Right lung (tissue), 5 donors: ENCODE measurements around the gene NSMCE1. TPM values are rescaled to one million over a fixed set of nuclear protein-coding genes. Genes with fewer than 3 reads are reported as not detected.

ENCODE experiments used
- DNase-seq, 2 donors: peaks; one replicate each; pipeline ENCODE4 v3.0.0-alpha.2; 2013
- polyA plus RNA-seq, 5 donors: library from polyadenylated mRNA; unstranded; fragments of 120-200 nt; gene quantifications; one replicate each; pipeline versions ENCODE4 v1.2.1 to v1.2.3, GENCODE V29; 2013; ENCODE audit warnings: inconsistent platforms in 1 of 5, low replicate concordance in 1 of 5; ENCODE audit not compliant: insufficient read length in 5 of 5, insufficient read depth in 1 of 5

Gene NSMCE1
- polyA plus RNA-seq, 5 donors, result 64.5 to 69.8 (median 67.3) TPM

DNA sequence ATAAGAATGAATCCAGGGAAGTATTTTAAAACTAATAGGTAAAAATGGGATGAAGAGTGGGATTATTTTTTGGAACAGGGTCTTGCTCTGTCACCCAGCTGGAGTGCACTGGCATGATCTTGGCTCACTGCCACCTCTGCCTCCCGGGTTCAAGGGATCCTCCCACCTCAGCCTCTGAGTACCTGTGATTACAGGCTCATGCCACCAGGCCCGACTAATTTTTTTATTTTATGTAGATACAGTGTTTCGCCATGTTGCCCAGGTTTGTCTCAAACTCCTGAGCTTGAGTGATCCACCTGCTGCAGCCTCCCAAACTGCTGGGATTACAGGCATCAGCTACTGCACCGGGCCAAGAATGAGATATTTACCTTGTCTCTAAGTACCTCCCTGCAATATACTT, 22.1 kb downstream of the NSMCE1 start:
- DNase-seq, result no peak

GRCh38 chr16:27245276-27246172, 23.0 kb downstream of the NSMCE1 start:
- peak; percentile 89 to 91 for DNase-seq

DNA sequence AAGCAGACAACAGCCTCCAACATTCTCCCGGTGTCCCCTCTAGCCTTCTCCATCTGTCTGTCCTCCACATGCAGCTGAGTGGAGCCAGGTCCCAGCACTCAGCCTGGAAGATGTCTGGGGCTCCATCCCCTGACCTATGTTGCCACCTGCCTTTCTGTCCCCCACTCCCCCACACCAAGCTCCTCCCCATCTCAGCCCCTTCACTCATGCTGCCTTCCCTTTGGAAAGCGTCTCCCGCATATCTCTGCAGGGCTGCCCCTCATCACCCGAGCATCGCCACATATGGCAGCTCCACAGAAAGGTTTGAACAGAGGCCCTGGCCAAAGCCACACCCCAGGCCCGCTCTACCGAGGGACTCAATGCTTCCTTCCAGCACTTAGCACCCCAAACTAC, 24.2 kb downstream of the NSMCE1 start:
- DNase-seq, result no peak

GRCh38 chr16:27243725-27244362, 24.7 kb downstream of the NSMCE1 start:
- no peak for DNase-seq

- peak; percentile 57 to 60 for DNase-seq
These were observed 25.5 kb downstream of the NSMCE1 start for GRCh38 chr16:27242868-27243590.

- no peak for DNase-seq
These were observed 26.2 kb downstream of the NSMCE1 start for GRCh38 chr16:27242398-27242797.

DNA sequence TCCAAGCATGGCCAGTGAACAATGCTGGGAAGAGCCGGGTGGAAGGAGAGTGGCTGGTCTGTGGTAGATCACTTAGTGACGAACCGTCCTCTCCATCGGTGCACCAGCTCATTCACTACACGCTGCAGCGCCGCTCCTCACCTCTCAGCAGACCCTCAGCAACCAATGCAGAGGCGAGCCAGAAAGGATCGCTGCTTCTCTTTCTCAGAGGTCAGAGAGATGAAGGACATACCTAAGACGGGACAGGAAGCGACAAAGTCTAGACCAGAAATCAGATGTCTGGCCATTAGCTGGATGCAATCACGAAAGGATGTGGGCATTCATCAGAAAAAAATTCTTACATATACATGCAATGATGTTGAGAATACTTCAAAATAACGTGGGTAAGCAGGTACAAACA, 26.9 kb downstream of the NSMCE1 start:
- DNase-seq, result no peak

DNA sequence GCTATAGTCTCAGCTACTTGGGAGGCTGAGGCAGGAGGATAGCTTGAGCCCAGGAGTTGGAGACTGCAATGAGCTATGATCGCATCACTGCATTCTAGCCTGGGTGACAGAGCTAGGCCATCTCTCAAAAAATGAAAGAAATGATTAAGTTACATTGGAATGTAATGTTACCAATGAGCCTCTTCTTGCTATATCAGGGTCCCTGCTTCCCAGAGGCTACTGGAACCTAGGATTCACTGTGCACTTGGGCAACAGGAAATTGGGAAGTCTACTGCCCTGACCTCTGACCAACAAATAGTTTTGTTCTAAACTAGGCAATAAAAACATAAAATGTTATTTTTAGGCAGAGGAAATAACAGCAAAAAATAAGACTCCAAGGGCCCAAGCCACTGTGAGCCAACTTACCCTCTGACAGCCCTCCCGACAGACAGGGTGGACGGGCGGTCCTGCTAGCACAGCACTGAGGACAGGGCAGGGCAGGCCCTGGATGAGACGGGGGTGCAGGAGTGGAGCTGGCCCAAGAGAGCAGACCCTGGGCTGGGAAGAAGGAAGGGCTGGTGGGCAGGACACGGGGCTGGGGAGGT, 27.5 kb downstream of the NSMCE1 start:
- no peak for DNase-seq

- DNase-seq, result no peak
These were observed 28.5 kb downstream of the NSMCE1 start for GRCh38 chr16:27239906-27240655.

DNA sequence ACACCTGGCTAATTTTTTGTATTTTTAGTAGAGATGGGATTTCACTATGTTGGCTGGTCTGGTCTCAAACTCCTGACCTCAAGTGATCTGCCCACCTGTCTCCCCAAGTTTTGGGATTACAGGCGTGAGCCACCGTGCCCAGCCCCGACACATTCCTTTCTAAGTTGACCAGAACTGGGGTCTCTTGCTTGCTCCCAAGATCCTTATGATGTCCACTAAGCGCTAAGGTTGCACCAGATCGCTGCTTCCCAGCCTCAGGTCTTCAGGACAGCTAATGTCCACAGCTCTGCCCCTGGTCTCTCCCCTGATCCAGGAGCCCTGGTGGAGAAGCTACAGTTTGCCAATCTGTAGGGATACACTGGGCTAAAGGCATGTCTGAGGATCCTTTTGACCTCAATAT, 29.5 kb downstream of the NSMCE1 start:
- DNase-seq, result no peak

- DNase-seq, result no peak
These were observed 30.0 kb downstream of the NSMCE1 start for GRCh38 chr16:27238591-27238990.

DNA sequence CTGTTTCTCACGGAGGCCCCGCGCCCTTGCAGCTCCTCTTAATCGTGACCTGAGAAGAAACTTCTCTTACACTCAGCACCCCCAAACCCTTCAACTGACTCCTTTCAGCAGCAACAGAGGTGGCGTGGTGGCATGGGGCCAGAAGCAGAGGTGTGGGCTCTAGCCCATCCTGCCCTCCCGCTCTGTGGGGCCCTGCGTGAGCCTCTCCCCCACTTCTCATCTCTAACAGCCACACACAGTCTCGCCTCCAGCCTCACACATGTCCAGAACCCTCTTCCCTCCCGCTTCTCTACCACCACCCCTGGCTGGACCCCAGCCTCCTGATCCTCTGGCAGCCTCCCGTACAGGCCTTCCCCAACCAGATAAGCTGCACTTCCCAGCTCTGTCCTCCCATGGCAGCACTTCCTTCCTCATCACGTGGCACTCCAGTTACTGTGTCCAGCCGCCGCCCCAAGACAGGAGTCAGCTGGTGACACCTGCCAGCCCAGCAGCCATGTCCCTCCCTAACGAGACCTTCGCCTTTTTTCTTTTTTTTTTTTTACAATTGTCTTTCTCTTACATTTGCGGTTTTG, 30.5 kb downstream of the NSMCE1 start:
- DNase-seq, result no peak

DNA sequence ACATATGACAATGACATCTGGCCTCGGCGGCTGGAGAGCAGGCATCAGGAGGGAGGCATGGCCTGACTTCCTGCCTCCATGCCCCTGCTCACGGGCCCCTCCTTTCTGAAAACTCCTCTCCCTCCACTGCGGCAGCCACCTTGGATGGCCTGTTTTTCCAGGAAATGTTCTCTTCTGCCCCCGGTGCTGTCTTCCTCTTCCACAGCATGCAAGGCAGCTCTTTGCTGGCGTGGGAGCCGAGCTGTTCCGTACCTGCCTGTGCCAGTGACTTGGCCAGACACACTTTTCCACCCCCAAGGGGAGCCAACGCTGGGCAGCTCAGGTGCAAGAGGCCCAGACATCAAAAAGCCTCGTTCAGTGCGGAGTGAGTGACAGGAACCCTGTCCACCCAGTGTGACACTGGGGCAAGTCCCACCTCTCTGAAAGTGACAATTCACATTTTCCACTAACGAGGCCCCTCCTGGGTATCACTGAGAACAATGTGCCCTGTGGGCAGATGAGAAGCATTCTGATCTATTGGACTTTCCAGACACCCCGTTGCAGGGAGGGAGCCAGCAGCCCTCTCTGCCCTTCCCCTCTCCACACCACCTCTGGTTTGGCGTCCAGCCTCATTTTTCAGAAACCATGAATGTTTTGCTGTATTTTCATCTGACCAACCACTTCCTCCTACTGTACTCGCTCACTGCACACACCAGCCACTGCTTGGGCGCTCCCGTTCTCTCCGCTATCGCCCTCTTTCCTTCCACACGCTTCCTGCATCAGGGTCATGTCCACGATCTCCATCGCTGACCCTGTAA, 31.2 kb downstream of the NSMCE1 start:
- no peak for DNase-seq

GRCh38 chr16:27236635-27237218, 31.8 kb downstream of the NSMCE1 start:
- DNase-seq, result no peak

GRCh38 chr16:27235938-27236245, 32.7 kb downstream of the NSMCE1 start:
- no peak for DNase-seq

DNA sequence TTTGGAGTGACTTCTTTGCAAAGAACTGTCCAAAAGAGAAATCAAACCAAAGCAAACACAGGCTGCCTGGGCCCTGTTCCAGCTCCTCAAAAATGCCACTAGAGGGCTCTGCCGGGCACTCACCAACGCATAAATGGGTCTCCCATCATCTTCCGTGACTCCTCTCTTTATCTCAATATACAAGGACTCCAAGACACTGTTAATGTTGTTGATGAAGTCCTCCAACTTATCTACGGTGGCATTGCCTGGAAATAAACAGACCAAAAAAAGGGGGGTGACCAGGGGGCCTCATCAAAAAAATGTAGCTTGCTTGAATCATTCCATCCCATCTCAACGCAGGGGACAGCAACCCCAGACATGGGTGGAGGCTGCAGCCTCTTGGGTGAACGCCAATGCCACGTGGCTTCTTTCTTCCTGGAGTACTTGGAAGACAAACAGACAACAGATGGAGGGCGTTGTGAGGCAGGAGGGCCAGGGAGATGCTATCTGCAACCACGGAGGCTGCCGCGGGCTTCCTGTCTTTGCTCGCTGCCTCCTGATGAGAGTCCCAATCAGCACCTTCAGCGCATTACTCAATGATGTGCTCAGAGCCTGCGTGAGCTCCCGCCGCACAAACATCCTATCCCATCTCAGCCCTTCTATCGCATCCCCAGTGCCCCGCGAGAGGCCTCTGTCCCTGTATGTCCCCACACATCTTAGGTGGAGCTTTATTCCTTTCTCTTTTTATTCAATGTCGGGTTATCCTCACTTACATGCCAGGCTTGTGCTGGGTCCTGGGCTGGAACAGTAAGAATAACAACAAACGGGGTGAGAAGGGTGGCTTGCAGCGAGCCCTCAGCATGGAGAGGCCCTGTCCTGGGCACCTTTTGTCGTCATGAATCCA, 33.3 kb downstream of the NSMCE1 start:
- peak; percentile 75 to 84 for DNase-seq

DNA sequence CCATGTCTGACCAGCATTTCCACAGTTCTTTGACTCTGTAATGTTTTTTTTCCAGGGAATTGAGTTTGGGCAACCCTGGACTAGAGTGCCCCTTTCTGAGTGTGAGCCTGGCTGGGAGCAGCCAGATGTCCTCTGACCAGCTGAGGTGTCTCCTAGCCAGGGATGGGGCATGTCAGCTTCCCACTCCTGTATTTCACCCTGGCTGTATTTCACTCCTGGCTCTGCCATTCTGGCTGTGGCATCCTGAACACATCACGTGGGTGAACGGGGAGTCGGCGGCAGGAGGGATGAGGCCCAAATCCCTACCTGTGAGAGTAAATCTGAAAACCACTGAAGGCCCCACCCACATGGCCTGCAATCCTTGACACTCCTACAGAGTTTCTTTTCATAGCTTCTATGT, 34.0 kb downstream of the NSMCE1 start:
- no peak for DNase-seq

DNA sequence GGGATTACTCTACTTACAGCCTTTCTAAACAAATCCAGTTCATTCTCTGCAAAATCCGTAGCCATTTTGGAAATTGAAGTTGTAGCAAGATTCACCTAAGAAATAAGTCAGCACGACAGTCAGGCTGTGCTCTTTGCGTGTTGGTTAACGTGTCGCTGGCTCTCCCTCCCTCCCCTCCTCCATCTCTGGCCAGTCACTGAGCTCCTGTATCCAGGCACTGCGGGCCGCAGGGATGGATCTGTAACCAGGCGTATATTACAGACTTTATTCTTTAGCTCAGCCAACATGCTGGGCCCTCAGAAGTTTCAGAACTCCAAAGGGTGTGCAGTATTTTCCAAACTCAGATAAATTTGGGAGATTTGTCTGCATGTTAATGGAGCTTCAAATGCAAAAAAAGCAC, 34.4 kb downstream of the NSMCE1 start:
- no peak for DNase-seq

DNA sequence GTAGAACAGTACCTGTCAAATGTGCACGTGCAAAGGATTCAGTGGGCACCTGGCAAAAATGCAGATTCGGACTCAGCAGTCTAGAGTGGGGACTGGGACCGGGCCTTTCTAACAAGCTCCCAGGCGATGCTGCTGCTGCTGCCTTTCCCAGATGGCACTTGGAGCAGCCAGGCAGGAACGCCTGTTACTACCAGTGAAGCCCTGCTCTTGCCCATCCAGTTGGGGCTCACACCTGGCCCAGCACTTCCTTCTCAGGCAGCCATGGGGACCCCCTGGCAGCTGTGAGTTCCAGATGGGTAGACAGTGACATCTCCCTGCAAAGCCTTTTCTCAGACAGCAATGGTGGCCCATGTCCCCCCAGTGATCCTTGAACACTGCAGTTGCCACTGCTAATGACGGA, 34.8 kb downstream of the NSMCE1 start:
- no peak for DNase-seq
